ENCODE results near the gene JUN. TPM values are rescaled to one million over a fixed set of nuclear protein-coding genes. Genes with fewer than 3 reads are reported as not detected.

JUN gene
- polyA plus RNA-seq, 3 donors = 29.3 to 330 (median 31.3) TPM

GRCh38 chr1:58786184-58786926 lies 2.5 kb upstream of the JUN start:
- Histone ChIP-seq H3K27ac (ENCODE audit: low read depth in 1 of 2, low read length in 2 of 2) (no peak overlapping the region), H3K79me2 (ENCODE audit: insufficient read depth, low read length) (no peaks in the 10 kb centered on the region), H3K27me3 (ENCODE audit: control insufficient read depth in 2 of 2, insufficient read depth in 2 of 2, low read length in 2 of 2) (peaks cover 3 to 38% of the 10 kb centered on the region in 2 donors), H3K9me3 (replicated peaks in 1 of 2; ENCODE audit: control insufficient read depth in 1 of 2, insufficient read depth in 1 of 2, low read length in 2 of 2) (no peaks in the 10 kb centered on the region), H3K4me1 (ENCODE audit: control insufficient read depth in 1 of 2, insufficient read depth in 2 of 2, low read length in 2 of 2) (peaks cover 28 to 33% of the 10 kb centered on the region in 2 donors), H3K9ac (ENCODE audit: insufficient read depth, low read length, poor library complexity, severe bottlenecking) (no peak overlapping the region), H3K36me3 (replicated peaks in 1 of 2; ENCODE audit: control insufficient read depth in 1 of 2, insufficient read depth in 2 of 2, low read length in 2 of 2) (no peaks in the 10 kb centered on the region), H4K20me1 (ENCODE audit: insufficient read depth, low read length) (peaks cover 21% of the 10 kb centered on the region), H3K4me3 (replicated peaks in 1 of 3; ENCODE audit: low read depth in 2 of 3, low read length in 3 of 3) (no peak overlapping the region), H3K4me2 (replicated peaks; ENCODE audit: extremely low read depth, low read length, poor library complexity, severe bottlenecking) (no peak overlapping the region), H2AFZ (ENCODE audit: insufficient read depth, low read depth, low read length, poor library complexity, severe bottlenecking) (no peak overlapping the region)
- 90% methylated on average over 2 of the region's 6 CpGs for WGBS (ENCODE audit: insufficient coverage)
- peaks cover 24 to 62% (median 42%) of the 10 kb centered on the region in 3 donors for H3K27me3 Mint-ChIP-seq (ENCODE audit: low read depth in 3 of 3)
- DNase-seq = no peak
- TF ChIP-seq CTCF (IDR thresholded peaks at IDR 0.05) = no peak
- H3K36me3 Mint-ChIP-seq = peaks cover 4 to 9% of the 10 kb centered on the region in 2 donors
- H3K9me3 Mint-ChIP-seq = peaks cover 7 to 22% (median 12%) of the 10 kb centered on the region in 7 donors
- peaks cover 17% of the 10 kb centered on the region for H3K4me1 Mint-ChIP-seq
- H3K4me3 Mint-ChIP-seq = no peak overlapping the region
- intact Hi-C loops (cut with micrococcal nuclease) = loop anchor here (5.0 to 10.0 kb wide), 3 partner anchors 92 to 908 kb away; no protein-coding TSS in a partner anchor
- no peak overlapping the region for H3K27ac Mint-ChIP-seq

- WGBS (ENCODE audit: insufficient coverage) = 6% methylated on average over 9 of the region's 14 CpGs
- Histone ChIP-seq H3K9ac (ENCODE audit: insufficient read depth, low read length, poor library complexity, severe bottlenecking) (peak overlapping the region; percentile 94), H3K4me1 (ENCODE audit: control insufficient read depth in 1 of 2, insufficient read depth in 2 of 2, low read length in 2 of 2) (peaks cover 28 to 33% of the 10 kb centered on the region in 2 donors), H3K79me2 (ENCODE audit: insufficient read depth, low read length) (no peaks in the 10 kb centered on the region), H3K4me3 (replicated peaks in 1 of 3; ENCODE audit: low read depth in 2 of 3, low read length in 3 of 3) (peak overlapping the region; percentile 48 to 93 (median 85)), H3K27ac (ENCODE audit: low read depth in 1 of 2, low read length in 2 of 2) (peak overlapping the region in 1 of 2 donors; percentile 89), H3K9me3 (replicated peaks in 1 of 2; ENCODE audit: control insufficient read depth in 1 of 2, insufficient read depth in 1 of 2, low read length in 2 of 2) (no peaks in the 10 kb centered on the region), H3K36me3 (replicated peaks in 1 of 2; ENCODE audit: control insufficient read depth in 1 of 2, insufficient read depth in 2 of 2, low read length in 2 of 2) (no peaks in the 10 kb centered on the region), H2AFZ (ENCODE audit: insufficient read depth, low read depth, low read length, poor library complexity, severe bottlenecking) (peak overlapping the region; percentile 66), H3K27me3 (ENCODE audit: control insufficient read depth in 2 of 2, insufficient read depth in 2 of 2, low read length in 2 of 2) (peaks cover 0 to 46% of the 10 kb centered on the region in 2 donors), H3K4me2 (replicated peaks; ENCODE audit: extremely low read depth, low read length, poor library complexity, severe bottlenecking) (peak overlapping the region; percentile 93), H4K20me1 (ENCODE audit: insufficient read depth, low read length) (peaks cover 29% of the 10 kb centered on the region)
- H3K36me3 Mint-ChIP-seq = peaks cover 4 to 9% of the 10 kb centered on the region in 2 donors
- no peak for TF ChIP-seq CTCF (IDR thresholded peaks at IDR 0.05)
- H3K9me3 Mint-ChIP-seq = peaks cover 7 to 25% (median 12%) of the 10 kb centered on the region in 7 donors
- peaks cover 29 to 68% (median 49%) of the 10 kb centered on the region in 3 donors for H3K27me3 Mint-ChIP-seq (ENCODE audit: low read depth in 3 of 3)
- DNase-seq = no peak
- intact Hi-C loops (cut with micrococcal nuclease) = loop anchor here (1.0 to 10.0 kb wide), 4 partner anchors 29 to 909 kb away; no protein-coding TSS in a partner anchor
- H3K4me1 Mint-ChIP-seq = peaks cover 19% of the 10 kb centered on the region
- H3K27ac Mint-ChIP-seq = peak overlapping the region in 6 of 7 donors; percentile 95 to 99 (median 97)
- peak overlapping the region; percentile 94 to 99 for H3K4me3 Mint-ChIP-seq
These were observed 1.7 kb upstream of the JUN start for GRCh38 chr1:58785442-58786058.

All from CD14-positive monocyte (primary cell).